ENCODE measurements around the gene ARHGEF11. TPM values are rescaled to one million over a fixed set of nuclear protein-coding genes. Genes with fewer than 3 reads are reported as not detected.

The ARHGEF11 gene
- total and polyA plus RNA-seq, 9 of the 15 experiments (the other 6 are each of a cell fraction or from before 2014, with no cell fraction given) = 0.14 to 15.5 (median 9.0) TPM

- no peak for TF ChIP-seq CXXC5 (CRISPR knock-in tag; IDR thresholded peaks at IDR 0.05)
- no peak for TF ChIP-seq NFE2L1 (tag; IDR thresholded peaks at IDR 0.05; ENCODE audit: borderline replicate concordance, low read depth)
Observed at GRCh38 chr1:156894001-156894400, 151.5 kb downstream of the ARHGEF11 start (continued).

- ATAC-seq (no peak), FAIRE-seq (no peak), DNase-seq (ENCODE audit: extremely low read depth in 1 of 4, low spot score in 3 of 4) (no peak)
- CTCF ChIA-PET (ENCODE audit: low intra/inter-chr PET ratio) = interaction anchor here (0.6 to 2.9 kb wide), 7 partner anchors 18 to 268 kb away, joined by 4 to 19 read pairs (median 6); partner anchors contain the start of gene LRRC71
- Histone ChIP-seq H3K79me2 (ENCODE audit: control insufficient read depth, insufficient read depth, low read length) (no peaks in the 10 kb centered on the region), H2AFZ (ENCODE audit: low read depth, low read length) (peak within 1 kb of the TSS; percentile 95), H3K4me3 (no peak within 1 kb of the TSS), H3K4me2 (ENCODE audit: insufficient read depth, low read length) (peak within 1 kb of the TSS; percentile 62; the same call in 1 of the 2 replicates), H3K9ac (ENCODE audit: insufficient read depth in 1 of 2, low read depth in 2 of 2, low read length in 2 of 2) (peak within 1 kb of the TSS; percentile 43 to 88), H3K36me3 (ENCODE audit: control insufficient read depth, insufficient read depth, low read length) (no peaks in the 10 kb centered on the region), H3K4me1 (replicated peaks in 1 of 2; ENCODE audit: control insufficient read depth in 2 of 2, insufficient read depth in 2 of 2, low read length in 2 of 2) (peaks cover 30 to 54% of the 10 kb centered on the region in 2 experiments), H4K20me1 (replicated peaks; ENCODE audit: control insufficient read depth, insufficient read depth, low read length) (no peaks in the 10 kb centered on the region), H3K27ac (ENCODE audit: extremely low read depth, low read depth, low read length) (peak within 1 kb of the TSS; percentile 63), H3K9me3 (replicated peaks; ENCODE audit: control insufficient read depth, insufficient read depth, low read depth, low read length) (no peaks in the 10 kb centered on the region), H3K9me1 (ENCODE audit: control insufficient read depth, insufficient read depth, low read length) (no peaks in the 10 kb centered on the region), H3K27me3 (ENCODE audit: control insufficient read depth in 2 of 2, insufficient read depth in 2 of 2, low read length in 2 of 2) (no peaks in the 10 kb centered on the region)
- no TSS peak for BruUV-seq (replicated peaks)
- TF ChIP-seq C11orf30 (IDR thresholded peaks at IDR 0.05; ENCODE audit: low read depth) (no peak), ZNF134 (CRISPR knock-in tag; conservative IDR thresholded peaks at IDR 0.05) (no peak), HDAC2 (IDR thresholded peaks at IDR 0.05) (peak; percentile 38; the same call in 1 of the 2 replicates), ZNF146 (CRISPR knock-in tag; IDR thresholded peaks at IDR 0.05; ENCODE audit: unreplicated experiment) (no peak), TEAD1 (CRISPR knock-in tag; IDR thresholded peaks at IDR 0.05) (0 out of 4 replicates have a peak, but pooled peaks of 1 of the 2 experiments have one; percentile 19), THAP7 (CRISPR knock-in tag; IDR thresholded peaks at IDR 0.05) (no peak), RBM25 (IDR thresholded peaks at IDR 0.05; ENCODE audit: low read depth, low read length, severe bottlenecking) (peak; percentile 77), KDM1A (IDR thresholded peaks at IDR 0.05) (peak; percentile 65 to 82), BCOR (IDR thresholded peaks at IDR 0.05) (peak; percentile 86)
- TF ChIP-seq, protein P1, sequence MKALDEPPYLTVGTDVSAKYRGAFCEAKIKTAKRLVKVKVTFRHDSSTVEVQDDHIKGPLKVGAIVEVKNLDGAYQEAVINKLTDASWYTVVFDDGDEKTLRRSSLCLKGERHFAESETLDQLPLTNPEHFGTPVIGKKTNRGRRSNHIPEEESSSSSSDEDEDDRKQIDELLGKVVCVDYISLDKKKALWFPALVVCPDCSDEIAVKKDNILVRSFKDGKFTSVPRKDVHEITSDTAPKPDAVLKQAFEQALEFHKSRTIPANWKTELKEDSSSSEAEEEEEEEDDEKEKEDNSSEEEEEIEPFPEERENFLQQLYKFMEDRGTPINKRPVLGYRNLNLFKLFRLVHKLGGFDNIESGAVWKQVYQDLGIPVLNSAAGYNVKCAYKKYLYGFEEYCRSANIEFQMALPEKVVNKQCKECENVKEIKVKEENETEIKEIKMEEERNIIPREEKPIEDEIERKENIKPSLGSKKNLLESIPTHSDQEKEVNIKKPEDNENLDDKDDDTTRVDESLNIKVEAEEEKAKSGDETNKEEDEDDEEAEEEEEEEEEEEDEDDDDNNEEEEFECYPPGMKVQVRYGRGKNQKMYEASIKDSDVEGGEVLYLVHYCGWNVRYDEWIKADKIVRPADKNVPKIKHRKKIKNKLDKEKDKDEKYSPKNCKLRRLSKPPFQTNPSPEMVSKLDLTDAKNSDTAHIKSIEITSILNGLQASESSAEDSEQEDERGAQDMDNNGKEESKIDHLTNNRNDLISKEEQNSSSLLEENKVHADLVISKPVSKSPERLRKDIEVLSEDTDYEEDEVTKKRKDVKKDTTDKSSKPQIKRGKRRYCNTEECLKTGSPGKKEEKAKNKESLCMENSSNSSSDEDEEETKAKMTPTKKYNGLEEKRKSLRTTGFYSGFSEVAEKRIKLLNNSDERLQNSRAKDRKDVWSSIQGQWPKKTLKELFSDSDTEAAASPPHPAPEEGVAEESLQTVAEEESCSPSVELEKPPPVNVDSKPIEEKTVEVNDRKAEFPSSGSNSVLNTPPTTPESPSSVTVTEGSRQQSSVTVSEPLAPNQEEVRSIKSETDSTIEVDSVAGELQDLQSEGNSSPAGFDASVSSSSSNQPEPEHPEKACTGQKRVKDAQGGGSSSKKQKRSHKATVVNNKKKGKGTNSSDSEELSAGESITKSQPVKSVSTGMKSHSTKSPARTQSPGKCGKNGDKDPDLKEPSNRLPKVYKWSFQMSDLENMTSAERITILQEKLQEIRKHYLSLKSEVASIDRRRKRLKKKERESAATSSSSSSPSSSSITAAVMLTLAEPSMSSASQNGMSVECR (CRISPR knock-in tag; IDR thresholded peaks at IDR 0.05) = no peak
- 90% methylated on average over 26 of the region's 60 CpGs for WGBS (ENCODE audit: insufficient coverage, low coverage, missing lambda C conversion rate)
- intact Hi-C loops (cut with micrococcal nuclease) = no loop called here
- POLR2A ChIA-PET = no interaction called here
- in situ Hi-C loops (cut with MboI) = loop anchor here (5.0 kb wide), 1 partner anchor 34 kb away; no protein-coding TSS in a partner anchor
Observed at GRCh38 chr1:156893048-156893953, 152.2 kb downstream of the ARHGEF11 start, which contains the start of gene PEAR1. Gene PEAR1 (plus strand): TSS chr1:156893718. CDS start chr1:156903927, 10,209 bp downstream.

All from K562 (cell line).